ENCODE measurements around the gene NOX5. TPM values are rescaled to one million over a fixed set of nuclear protein-coding genes. Genes with fewer than 3 reads are reported as not detected.
"Not testable (repeated sequence)": the region's sequence is repeated elsewhere in the genome, so short reads cannot be mapped to it uniquely, and the experiment has no call there.

NOX5 gene
- total and polyA plus RNA-seq, 2 of the 13 experiments (the other 11 are each of a cell fraction or from before 2014, with no cell fraction given): not detected

- 8% methylated on average over 3 of the region's 4 CpGs for WGBS (ENCODE audit: low lambda C conversion rate)
- BruUV-seq (replicated peaks): no TSS peak
Measured at GRCh38 chr15:68972201-68973065, 42.1 kb upstream of the NOX5 start.

GRCh38 chr15:68975651-68976160 is 38.8 kb upstream of the NOX5 start:
- FAIRE-seq; BruUV-seq (replicated peaks): not testable (repeated sequence)

More at GRCh38 chr15:68972201-68973065, 42.1 kb upstream of the NOX5 start:
- no peak for FAIRE-seq
- no peak overlapping the region for H3K27ac ChIP-seq (ENCODE audit: extremely low read length, insufficient read depth, low read length)
- H3K27me3 ChIP-seq (ENCODE audit: control insufficient read depth in 1 of 2, insufficient read depth in 2 of 2, low read length in 2 of 2): no peaks in the 10 kb centered on the region
- in situ Hi-C loops (cut with HindIII; ENCODE audit: extremely low pct_ligation_motif_present, low pct_unique_long_range_greater_than_20kb) (no loop called here), intact Hi-C loops (cut with micrococcal nuclease; ENCODE audit: unreplicated experiment) (no loop called here)
- H3K79me2 ChIP-seq (ENCODE audit: insufficient read depth, low read length): no peaks in the 10 kb centered on the region
- DNase-seq (ENCODE audit: low spot score): no peak
- no peak for ATAC-seq
- H3K4me2 ChIP-seq (ENCODE audit: low read depth, low read length): no peak overlapping the region
- no peak for TF ChIP-seq ETV5 (CRISPR knock-in tag; IDR thresholded peaks at IDR 0.05; ENCODE audit: borderline replicate concordance)
- H4K20me1 ChIP-seq (ENCODE audit: insufficient read depth, low read length): no peaks in the 10 kb centered on the region
- no peaks in the 10 kb centered on the region for H3K9me3 ChIP-seq (ENCODE audit: low read length)
- no peak overlapping the region for H3K4me3 ChIP-seq (replicated peaks in 1 of 3; ENCODE audit: insufficient read depth in 1 of 3, low read depth in 2 of 3, low read length in 3 of 3)
- no peak overlapping the region for H3K9ac ChIP-seq (ENCODE audit: insufficient read depth, low read depth, low read length)
- H2AFZ ChIP-seq (ENCODE audit: low read length): no peak overlapping the region
- POLR2A ChIA-PET: no interaction called here
- no peaks in the 10 kb centered on the region for H3K4me1 ChIP-seq (ENCODE audit: insufficient read depth, low read length)
- no peaks in the 10 kb centered on the region for H3K36me3 ChIP-seq (replicated peaks in 1 of 2; ENCODE audit: control insufficient read depth in 1 of 2, insufficient read depth in 2 of 2, low read length in 2 of 2)
- CTCF ChIA-PET (ENCODE audit: low intra/inter-chr PET ratio, low total read pairs): no interaction called here

GRCh38 chr15:68977426-68977825 is 37.1 kb upstream of the NOX5 start:
- H3K4me3 ChIP-seq (replicated peaks in 1 of 3; ENCODE audit: insufficient read depth in 1 of 3, low read depth in 2 of 3, low read length in 3 of 3); H3K27ac ChIP-seq (ENCODE audit: extremely low read length, insufficient read depth, low read length); intact Hi-C loops (cut with micrococcal nuclease; ENCODE audit: unreplicated experiment); FAIRE-seq; H3K9me3 ChIP-seq (ENCODE audit: low read length); DNase-seq (ENCODE audit: low spot score); H3K79me2 ChIP-seq (ENCODE audit: insufficient read depth, low read length); in situ Hi-C loops (cut with HindIII; ENCODE audit: extremely low pct_ligation_motif_present, low pct_unique_long_range_greater_than_20kb); H3K36me3 ChIP-seq (replicated peaks in 1 of 2; ENCODE audit: control insufficient read depth in 1 of 2, insufficient read depth in 2 of 2, low read length in 2 of 2); H3K27me3 ChIP-seq (ENCODE audit: control insufficient read depth in 1 of 2, insufficient read depth in 2 of 2, low read length in 2 of 2); BruUV-seq (replicated peaks); H3K9ac ChIP-seq (ENCODE audit: insufficient read depth, low read depth, low read length); CTCF ChIA-PET (ENCODE audit: low intra/inter-chr PET ratio, low total read pairs); H2AFZ ChIP-seq (ENCODE audit: low read length); H3K4me2 ChIP-seq (ENCODE audit: low read depth, low read length); H3K4me1 ChIP-seq (ENCODE audit: insufficient read depth, low read length); ATAC-seq; H4K20me1 ChIP-seq (ENCODE audit: insufficient read depth, low read length); POLR2A ChIA-PET: not testable (repeated sequence)
- 27% methylated on average over 10 of the region's 10 CpGs for WGBS (ENCODE audit: low lambda C conversion rate)

More at GRCh38 chr15:68975651-68976160, 38.8 kb upstream of the NOX5 start:
- H3K4me2 ChIP-seq (ENCODE audit: low read depth, low read length); intact Hi-C loops (cut with micrococcal nuclease; ENCODE audit: unreplicated experiment); H3K79me2 ChIP-seq (ENCODE audit: insufficient read depth, low read length); H3K9ac ChIP-seq (ENCODE audit: insufficient read depth, low read depth, low read length); in situ Hi-C loops (cut with HindIII; ENCODE audit: extremely low pct_ligation_motif_present, low pct_unique_long_range_greater_than_20kb); H3K4me1 ChIP-seq (ENCODE audit: insufficient read depth, low read length); H3K27me3 ChIP-seq (ENCODE audit: control insufficient read depth in 1 of 2, insufficient read depth in 2 of 2, low read length in 2 of 2); H3K36me3 ChIP-seq (replicated peaks in 1 of 2; ENCODE audit: control insufficient read depth in 1 of 2, insufficient read depth in 2 of 2, low read length in 2 of 2); H3K4me3 ChIP-seq (replicated peaks in 1 of 3; ENCODE audit: insufficient read depth in 1 of 3, low read depth in 2 of 3, low read length in 3 of 3); H3K27ac ChIP-seq (ENCODE audit: extremely low read length, insufficient read depth, low read length); H4K20me1 ChIP-seq (ENCODE audit: insufficient read depth, low read length); H2AFZ ChIP-seq (ENCODE audit: low read length); CTCF ChIA-PET (ENCODE audit: low intra/inter-chr PET ratio, low total read pairs); DNase-seq (ENCODE audit: low spot score); POLR2A ChIA-PET; H3K9me3 ChIP-seq (ENCODE audit: low read length); ATAC-seq: not testable (repeated sequence)
- WGBS (ENCODE audit: low lambda C conversion rate): 40% methylated on average over 1 of the region's 26 CpGs
